Mesendoderm (in vitro differentiated cells): ENCODE data around the gene C15orf61. TPM values are rescaled to one million over a fixed set of nuclear protein-coding genes. Genes with fewer than 3 reads are reported as not detected.
A peak's percentile ranks its signal among the peaks of the same experiment; 100 is the strongest.

Experiments used
- DNase-seq: peaks from one replicate; pipeline ENCODE4 v3.0.0; 2013
- H2AK5ac ChIP-seq: 2 replicates; pipeline ENCODE4 v1.6.1; 2013; ENCODE audit warnings: low read length, inconsistent platforms
- H2BK120ac ChIP-seq: 2 replicates; pipeline ENCODE4 v1.6.1; 2013; ENCODE audit warnings: low read depth, mild to moderate bottlenecking, low read length, moderate library complexity, mixed read lengths
- H2BK15ac ChIP-seq: replicated peaks from 2 replicates; pipeline ENCODE4 v1.6.1; 2013; ENCODE audit warnings: low read depth, mild to moderate bottlenecking, moderate library complexity
- H2BK5ac ChIP-seq: 2 replicates; pipeline ENCODE4 v1.6.1; 2013; ENCODE audit warnings: low read length, inconsistent platforms
- H3K18ac ChIP-seq: 2 replicates; pipeline ENCODE4 v1.6.1; 2013; ENCODE audit warnings: mild to moderate bottlenecking, low read length, mixed read lengths
- H3K23ac ChIP-seq: one replicate; pipeline ENCODE4 v1.6.1; 2013; ENCODE audit warnings: low read length
- H3K27ac ChIP-seq: 2 replicates; pipeline ENCODE4 v1.5.1; 2013; ENCODE audit warnings: low read depth, mild to moderate bottlenecking, inconsistent platforms, low read length, moderate library complexity
- H3K27me3 ChIP-seq: 2 replicates; pipeline ENCODE4 v1.6.1; 2013; ENCODE audit warnings: low read length, control low read depth, mild to moderate bottlenecking, inconsistent platforms; ENCODE audit not compliant: insufficient read depth, poor library complexity
- H3K36me3 ChIP-seq: 2 replicates; pipeline ENCODE4 v1.6.1; 2013; ENCODE audit warnings: low read length, inconsistent platforms; ENCODE audit not compliant: control insufficient read depth, insufficient read depth
- H3K4ac ChIP-seq: one replicate; pipeline ENCODE4 v1.6.1; 2013; ENCODE audit warnings: low read depth, mild to moderate bottlenecking, low read length, moderate library complexity
- H3K4me1 ChIP-seq: 2 replicates; pipeline ENCODE4 v1.6.1; 2013; ENCODE audit warnings: low read depth, low read length, inconsistent platforms; ENCODE audit not compliant: control insufficient read depth
- H3K4me2 ChIP-seq: 2 replicates; pipeline ENCODE4 v1.6.1; 2013; ENCODE audit warnings: low read length
- H3K4me3 ChIP-seq: 2 replicates; pipeline ENCODE4 v1.5.1; 2013; ENCODE audit warnings: mild to moderate bottlenecking, low read length
- H3K56ac ChIP-seq: one replicate; pipeline ENCODE4 v1.6.1; 2013; ENCODE audit warnings: low read length
- H3K79me1 ChIP-seq: 2 replicates; pipeline ENCODE4 v1.6.1; 2013; ENCODE audit warnings: low read length, inconsistent platforms
- H3K79me2 ChIP-seq: 2 replicates; pipeline ENCODE4 v1.6.1; 2013; ENCODE audit warnings: mild to moderate bottlenecking, low read length; ENCODE audit not compliant: control insufficient read depth, insufficient read depth
- H3K9ac ChIP-seq: 2 replicates; pipeline ENCODE4 v1.6.1; 2013; ENCODE audit warnings: low read length, inconsistent platforms
- H4K5ac ChIP-seq: one replicate; pipeline ENCODE4 v1.6.1; 2013; ENCODE audit warnings: low read length
- H4K8ac ChIP-seq: one replicate; pipeline ENCODE4 v1.6.1; 2013; ENCODE audit warnings: low read depth, mild to moderate bottlenecking, control low read depth, low read length, moderate library complexity
- WGBS: extraction: QIAGEN DNeasy Blood & Tissue Kit; methylation state at CpG from one replicate; pipeline ENCODE4 v1.1.7; 2013; ENCODE audit warnings: low lambda C conversion rate, missing lambda C conversion rate; ENCODE audit not compliant: insufficient coverage; ENCODE audit errors: extremely low coverage; 5-methylcytosine and 5-hydroxymethylcytosine counted together
- polyA plus RNA-seq, 2 experiments: library from polyadenylated mRNA; stranded (reverse); fragments of 200-250 nt; gene quantifications; one replicate each; pipeline ENCODE4 v1.2.3, GENCODE V29; 2013

C15orf61 gene
- 3.1 TPM for polyA plus RNA-seq (2013, experiment 1 of 2)
- 2.7 TPM for polyA plus RNA-seq (2013, experiment 2 of 2)

GRCh38 chr15:67521029-67521782, at the start of gene C15orf61:
Gene C15orf61 (plus strand): TSS chr15:67521131. CDS start chr15:67521249, 118 bp downstream.
- peak within 1 kb of the TSS; percentile 7 for H3K18ac ChIP-seq
- no peak within 1 kb of the TSS for H2BK5ac ChIP-seq
- no peak within 1 kb of the TSS for H4K8ac ChIP-seq
- no peaks in the 10 kb centered on the region for H3K79me1 ChIP-seq
- H2AK5ac ChIP-seq: no peak within 1 kb of the TSS
- WGBS: no CpG with 5 or more reads among the region's 94 CpGs
- H3K27ac ChIP-seq: no peak within 1 kb of the TSS
- no peak within 1 kb of the TSS for H2BK15ac ChIP-seq
- no peaks in the 10 kb centered on the region for H3K4me1 ChIP-seq
- H2BK120ac ChIP-seq: no peak within 1 kb of the TSS
- H3K56ac ChIP-seq: peak within 1 kb of the TSS; percentile 90
- H3K4ac ChIP-seq: no peak within 1 kb of the TSS
- peak within 1 kb of the TSS; percentile 45 for H3K4me3 ChIP-seq
- H3K27me3 ChIP-seq: no peaks in the 10 kb centered on the region
- no peak within 1 kb of the TSS for H3K23ac ChIP-seq
- peak; percentile 80 for DNase-seq
- H3K36me3 ChIP-seq: no peaks in the 10 kb centered on the region
- H3K79me2 ChIP-seq: no peaks in the 10 kb centered on the region
- peak within 1 kb of the TSS; percentile 80 for H3K9ac ChIP-seq
- H3K4me2 ChIP-seq: peak within 1 kb of the TSS; percentile 81
- H4K5ac ChIP-seq: no peak within 1 kb of the TSS

DNA sequence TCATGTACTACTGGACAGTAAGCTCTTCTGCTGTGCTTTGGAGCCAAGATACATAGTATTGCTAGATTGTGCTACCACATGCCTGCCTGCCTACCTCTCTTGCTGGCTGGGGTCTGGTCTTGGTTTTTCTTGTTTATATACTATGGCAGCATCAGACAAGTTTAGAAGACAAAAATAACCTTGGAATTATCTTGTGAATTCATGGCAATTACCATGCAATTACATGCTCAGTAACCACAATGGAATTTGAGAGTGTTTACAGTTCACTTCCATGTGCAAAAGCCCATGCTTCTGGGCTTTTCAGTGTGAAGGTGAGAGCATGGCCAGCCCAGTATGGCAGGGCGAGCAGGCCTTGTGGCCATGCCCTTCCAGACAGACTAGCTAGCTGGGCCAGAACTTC, 48.0 kb upstream of the C15orf61 start:
- H3K23ac ChIP-seq: no peak overlapping the region
- H3K79me1 ChIP-seq: no peaks in the 10 kb centered on the region
- H2BK120ac ChIP-seq: no peak overlapping the region
- H3K27me3 ChIP-seq: no peaks in the 10 kb centered on the region
- H4K5ac ChIP-seq: no peak overlapping the region
- H3K4me3 ChIP-seq: no peak overlapping the region
- no peak overlapping the region for H2BK5ac ChIP-seq
- no peak for DNase-seq
- H3K4me1 ChIP-seq: peaks cover 2% of the 10 kb centered on the region
- H2AK5ac ChIP-seq: no peak overlapping the region
- H3K27ac ChIP-seq: no peak overlapping the region
- H2BK15ac ChIP-seq: no peak overlapping the region
- H3K9ac ChIP-seq: no peak overlapping the region
- no CpG with 5 or more reads among the region's 1 CpG for WGBS
- H3K36me3 ChIP-seq: no peaks in the 10 kb centered on the region
- H3K4me2 ChIP-seq: no peak overlapping the region
- H3K18ac ChIP-seq: no peak overlapping the region
- no peaks in the 10 kb centered on the region for H3K79me2 ChIP-seq
- no peak overlapping the region for H3K4ac ChIP-seq
- H4K8ac ChIP-seq: no peak overlapping the region
- H3K56ac ChIP-seq: no peak overlapping the region

- WGBS: no CpG with 5 or more reads among the region's 5 CpGs
- H3K27me3 ChIP-seq: no peaks in the 10 kb centered on the region
- no peaks in the 10 kb centered on the region for H3K36me3 ChIP-seq
- no peak overlapping the region for H2BK15ac ChIP-seq
- H3K4me3 ChIP-seq: no peak overlapping the region
- no peak overlapping the region for H2AK5ac ChIP-seq
- H4K8ac ChIP-seq: no peak overlapping the region
- no peak overlapping the region for H3K23ac ChIP-seq
- no peak overlapping the region for H3K56ac ChIP-seq
- no peak overlapping the region for H2BK5ac ChIP-seq
- no peak overlapping the region for H3K4me2 ChIP-seq
- H3K4me1 ChIP-seq: peaks cover 2% of the 10 kb centered on the region
- H3K79me2 ChIP-seq: no peaks in the 10 kb centered on the region
- no peak overlapping the region for H3K9ac ChIP-seq
- H3K4ac ChIP-seq: no peak overlapping the region
- no peak overlapping the region for H3K27ac ChIP-seq
- no peak overlapping the region for H4K5ac ChIP-seq
- DNase-seq: peak; percentile 73
- H3K18ac ChIP-seq: no peak overlapping the region
- H2BK120ac ChIP-seq: no peak overlapping the region
- H3K79me1 ChIP-seq: no peaks in the 10 kb centered on the region
Observed at GRCh38 chr15:67474405-67475110, 46.4 kb upstream of the C15orf61 start.

- no peak overlapping the region for H2BK5ac ChIP-seq
- no peak overlapping the region for H2BK120ac ChIP-seq
- no peaks in the 10 kb centered on the region for H3K36me3 ChIP-seq
- H3K79me1 ChIP-seq: no peaks in the 10 kb centered on the region
- no peaks in the 10 kb centered on the region for H3K4me1 ChIP-seq
- no peak overlapping the region for H3K18ac ChIP-seq
- no peak overlapping the region for H4K8ac ChIP-seq
- no peak for DNase-seq
- no peak overlapping the region for H3K9ac ChIP-seq
- no peak overlapping the region for H3K27ac ChIP-seq
- no peak overlapping the region for H2AK5ac ChIP-seq
- H3K23ac ChIP-seq: no peak overlapping the region
- H3K56ac ChIP-seq: no peak overlapping the region
- H4K5ac ChIP-seq: no peak overlapping the region
- no CpG with 5 or more reads among the region's 5 CpGs for WGBS
- no peak overlapping the region for H3K4me3 ChIP-seq
- no peak overlapping the region for H2BK15ac ChIP-seq
- no peak overlapping the region for H3K4me2 ChIP-seq
- no peak overlapping the region for H3K4ac ChIP-seq
- no peaks in the 10 kb centered on the region for H3K27me3 ChIP-seq
- H3K79me2 ChIP-seq: no peaks in the 10 kb centered on the region
Observed at GRCh38 chr15:67479781-67480505, 41.0 kb upstream of the C15orf61 start.

DNA sequence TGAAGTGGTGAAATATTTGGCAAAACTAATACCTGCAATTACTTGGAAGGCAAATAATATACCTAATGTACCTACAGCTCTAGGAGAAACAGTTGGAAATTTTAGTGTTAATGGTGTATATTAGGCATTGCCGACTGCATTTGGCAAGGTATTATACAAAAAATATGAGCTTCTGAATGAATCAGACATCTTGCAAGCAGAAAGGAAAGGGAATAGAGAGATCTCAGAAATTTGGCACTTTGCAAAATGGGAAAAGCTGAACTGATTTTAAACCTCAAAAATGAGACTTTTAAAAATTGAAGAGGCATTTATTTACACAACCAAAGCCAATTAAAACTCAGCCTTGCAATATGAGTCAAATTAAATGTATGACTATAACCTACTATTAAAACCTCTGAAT, 40.2 kb upstream of the C15orf61 start:
- Histone ChIP-seq H2AK5ac (no peak overlapping the region), H2BK5ac (no peak overlapping the region), H3K23ac (no peak overlapping the region), H3K79me2 (no peaks in the 10 kb centered on the region), H3K9ac (no peak overlapping the region), H3K36me3 (no peaks in the 10 kb centered on the region), H2BK15ac (no peak overlapping the region), H3K4ac (no peak overlapping the region), H4K5ac (no peak overlapping the region), H3K4me2 (no peak overlapping the region), H3K79me1 (no peaks in the 10 kb centered on the region), H3K18ac (no peak overlapping the region), H2BK120ac (no peak overlapping the region), H4K8ac (no peak overlapping the region), H3K4me1 (no peaks in the 10 kb centered on the region), H3K56ac (no peak overlapping the region), H3K4me3 (no peak overlapping the region), H3K27ac (no peak overlapping the region), H3K27me3 (no peaks in the 10 kb centered on the region)
- no peak for DNase-seq
- no CpG with 5 or more reads among the region's 1 CpG for WGBS
